Peyer's patch (tissue), 4 donors: ENCODE data around the gene AFG3L2.

ENCODE experiments used
- POLR2A ChIP-seq, 2 donors: fragments of 450-650 bp; IDR thresholded peaks; one replicate each; pipeline ENCODE4 v1.5.1; 2017; ENCODE audit warnings: antibody characterized with exemption in 2 of 2, mild to moderate bottlenecking in 2 of 2, moderate library complexity in 2 of 2
- TF ChIP-seq, protein P1 (sequence below), 6 experiments: fragments of 450-650 bp in 4 of 6; fragments of 200-600 bp in 2 of 6; sonication (generic) in 1 of 6; IDR thresholded peaks; one replicate each; pipeline ENCODE4 v1.5.1; 2017 to 2019; ENCODE audit warnings: antibody characterized with exemption in 6 of 6, mild to moderate bottlenecking in 3 of 6, moderate library complexity in 1 of 6

DNA sequence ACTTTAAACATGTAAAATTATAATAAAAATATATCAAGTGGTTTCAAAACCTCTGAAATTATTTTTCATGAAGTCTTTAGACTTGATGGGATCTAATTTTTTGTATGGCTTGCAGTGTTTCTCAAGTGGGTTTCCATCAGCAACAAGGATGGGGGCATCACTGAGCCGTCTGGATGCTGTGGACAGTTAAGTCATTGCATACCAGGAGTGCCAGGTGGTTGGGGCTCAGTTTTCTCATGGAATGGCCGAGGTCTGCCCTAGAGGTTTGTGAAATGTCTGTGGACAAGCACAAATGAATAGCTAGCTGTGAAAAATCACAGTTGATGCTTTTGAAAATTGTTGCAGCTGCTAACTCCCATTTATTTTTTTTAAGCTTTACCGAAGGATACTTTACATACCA, 32.4 kb upstream of the AFG3L2 start:
- TF ChIP-seq, protein P1, sequence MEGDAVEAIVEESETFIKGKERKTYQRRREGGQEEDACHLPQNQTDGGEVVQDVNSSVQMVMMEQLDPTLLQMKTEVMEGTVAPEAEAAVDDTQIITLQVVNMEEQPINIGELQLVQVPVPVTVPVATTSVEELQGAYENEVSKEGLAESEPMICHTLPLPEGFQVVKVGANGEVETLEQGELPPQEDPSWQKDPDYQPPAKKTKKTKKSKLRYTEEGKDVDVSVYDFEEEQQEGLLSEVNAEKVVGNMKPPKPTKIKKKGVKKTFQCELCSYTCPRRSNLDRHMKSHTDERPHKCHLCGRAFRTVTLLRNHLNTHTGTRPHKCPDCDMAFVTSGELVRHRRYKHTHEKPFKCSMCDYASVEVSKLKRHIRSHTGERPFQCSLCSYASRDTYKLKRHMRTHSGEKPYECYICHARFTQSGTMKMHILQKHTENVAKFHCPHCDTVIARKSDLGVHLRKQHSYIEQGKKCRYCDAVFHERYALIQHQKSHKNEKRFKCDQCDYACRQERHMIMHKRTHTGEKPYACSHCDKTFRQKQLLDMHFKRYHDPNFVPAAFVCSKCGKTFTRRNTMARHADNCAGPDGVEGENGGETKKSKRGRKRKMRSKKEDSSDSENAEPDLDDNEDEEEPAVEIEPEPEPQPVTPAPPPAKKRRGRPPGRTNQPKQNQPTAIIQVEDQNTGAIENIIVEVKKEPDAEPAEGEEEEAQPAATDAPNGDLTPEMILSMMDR (IDR thresholded peaks at IDR 0.05), result no peak
- TF ChIP-seq POLR2A (IDR thresholded peaks at IDR 0.05), result no peak
